CD14-positive monocyte (primary cell): ENCODE data around the gene CCN2. TPM values are rescaled to one million over a fixed set of nuclear protein-coding genes. Genes with fewer than 3 reads are reported as not detected.
A peak's percentile ranks its signal among the peaks of the same experiment; 100 is the strongest.
"Not testable (repeated sequence)": the region's sequence is repeated elsewhere in the genome, so short reads cannot be mapped to it uniquely, and the experiment has no call there.

Experiments used
- DNase-seq, 3 donors: peaks; one replicate each; pipeline ENCODE4 v3.0.0-alpha.2; 2011 to 2022
- H2AFZ ChIP-seq: 2 replicates; pipeline ENCODE4 v1.6.0; 2012; ENCODE audit warnings: mild to moderate bottlenecking, low read depth, low read length, inconsistent platforms; ENCODE audit not compliant: insufficient read depth, poor library complexity, severe bottlenecking
- H3K27ac ChIP-seq, 2 donors: 1 replicate in 1 of 2; 2 replicates in 1 of 2; pipeline ENCODE4 v1.5.1; 2012 to 2013; ENCODE audit warnings: low read length in 2 of 2, control low read depth in 1 of 2, inconsistent platforms in 1 of 2, low read depth in 1 of 2, mild to moderate bottlenecking in 1 of 2
- H3K27me3 ChIP-seq, 2 donors: one replicate each; pipeline versions ENCODE4 v1.6.0 to v1.6.1; 2011 to 2013; ENCODE audit warnings: low read length in 2 of 2; ENCODE audit not compliant: control insufficient read depth in 2 of 2, insufficient read depth in 2 of 2
- H3K36me3 ChIP-seq, 2 donors: replicated peaks in 1 of 2; 1 replicate in 1 of 2; 2 replicates in 1 of 2; pipeline versions ENCODE4 v1.5.1 to v1.6.1; 2012 to 2013; ENCODE audit warnings: low read length in 2 of 2, control low read depth in 1 of 2, inconsistent platforms in 1 of 2, mild to moderate bottlenecking in 1 of 2; ENCODE audit not compliant: insufficient read depth in 2 of 2, control insufficient read depth in 1 of 2
- H3K4me1 ChIP-seq, 2 donors: 1 replicate in 1 of 2; 2 replicates in 1 of 2; pipeline versions ENCODE4 v1.5.1 to v1.6.1; 2012 to 2013; ENCODE audit warnings: low read length in 2 of 2, control low read depth in 1 of 2, inconsistent platforms in 1 of 2, mild to moderate bottlenecking in 1 of 2, moderate library complexity in 1 of 2; ENCODE audit not compliant: insufficient read depth in 2 of 2, control insufficient read depth in 1 of 2
- H3K4me2 ChIP-seq: replicated peaks from 2 replicates; pipeline ENCODE3; 2012; ENCODE audit warnings: low read length, moderate library complexity, mild to moderate bottlenecking; ENCODE audit not compliant: poor library complexity, severe bottlenecking; ENCODE audit errors: extremely low read depth
- H3K4me3 ChIP-seq, 3 experiments: fragments of 200-600 bp in 1 of 3; sonication (generic) in 1 of 3; replicated peaks in 1 of 3; 1 replicate in 2 of 3; 2 replicates in 1 of 3; pipeline ENCODE4 v1.5.1; 2011 to 2013; ENCODE audit warnings: low read length in 3 of 3, mild to moderate bottlenecking in 3 of 3, control low read depth in 2 of 3, low read depth in 2 of 3, inconsistent platforms in 1 of 3, moderate library complexity in 1 of 3
- H3K79me2 ChIP-seq: 2 replicates; pipeline ENCODE4 v1.6.0; 2012; ENCODE audit warnings: mild to moderate bottlenecking, control low read depth, inconsistent platforms, low read length, moderate library complexity; ENCODE audit not compliant: insufficient read depth
- H3K9ac ChIP-seq: 2 replicates; pipeline ENCODE4 v1.6.0; 2017; ENCODE audit warnings: low read length, mild to moderate bottlenecking; ENCODE audit not compliant: insufficient read depth, poor library complexity, severe bottlenecking
- H3K9me3 ChIP-seq, 2 donors: replicated peaks in 1 of 2; 1 replicate in 1 of 2; 2 replicates in 1 of 2; pipeline versions ENCODE4 v1.5.1 to v1.6.1; 2012 to 2013; ENCODE audit warnings: low read length in 2 of 2, control low read depth in 1 of 2; ENCODE audit not compliant: control insufficient read depth in 1 of 2, insufficient read depth in 1 of 2
- H4K20me1 ChIP-seq: 2 replicates; pipeline ENCODE4 v1.6.0; 2012; ENCODE audit warnings: mild to moderate bottlenecking, low read length, control low read depth, moderate library complexity; ENCODE audit not compliant: insufficient read depth
- H3K27ac Mint-ChIP-seq, 7 donors: one replicate each; pipeline ENCODE4 v1.8.0; 2020; ENCODE audit warnings: mild to moderate bottlenecking in 7 of 7, mixed read lengths in 7 of 7, moderate library complexity in 6 of 7, inconsistent platforms in 2 of 7
- H3K27me3 Mint-ChIP-seq, 3 donors: one replicate each; pipeline ENCODE4 v1.8.0; 2021 to 2022; ENCODE audit warnings: low read depth in 3 of 3, mild to moderate bottlenecking in 3 of 3, mixed read lengths in 3 of 3, moderate library complexity in 3 of 3, inconsistent platforms in 1 of 3
- H3K36me3 Mint-ChIP-seq, 2 donors: one replicate each; pipeline ENCODE4 v1.8.0; 2020; ENCODE audit warnings: mixed read lengths in 2 of 2, inconsistent platforms in 1 of 2, mild to moderate bottlenecking in 1 of 2
- H3K4me1 Mint-ChIP-seq: one replicate; pipeline ENCODE4 v1.8.0; 2020; ENCODE audit warnings: mild to moderate bottlenecking, mixed read lengths
- H3K4me3 Mint-ChIP-seq, 2 donors: one replicate each; pipeline ENCODE4 v1.8.0; 2020; ENCODE audit warnings: mild to moderate bottlenecking in 2 of 2, mixed read lengths in 2 of 2, moderate library complexity in 1 of 2
- H3K9me3 Mint-ChIP-seq, 7 donors: one replicate each; pipeline ENCODE4 v1.8.0; 2020 to 2022; ENCODE audit warnings: mixed read lengths in 7 of 7, mild to moderate bottlenecking in 6 of 7, moderate library complexity in 6 of 7, inconsistent platforms in 2 of 7
- CTCF ChIP-seq: fragments of 200-600 bp; IDR thresholded peaks from one replicate; pipeline ENCODE4 v1.8.0; 2022; ENCODE audit warnings: antibody characterized with exemption, mild to moderate bottlenecking
- WGBS: methylation state at CpG from one replicate; pipeline ENCODE4 v1.1.5; 2013; ENCODE audit warnings: missing lambda C conversion rate; ENCODE audit not compliant: insufficient coverage; 5-methylcytosine and 5-hydroxymethylcytosine counted together
- intact Hi-C, 2 donors: fragments of 100-400 bp; cut with micrococcal nuclease; formaldehyde crosslinking; loops; one replicate each; pipeline versions ENCODE4 v1.15.0 to v1.15.1; 2023
- polyA plus RNA-seq, 3 donors: library from polyadenylated mRNA; depleted of rRNA in 1 of 3; unstranded in 2 of 3; stranded (reverse) in 1 of 3; fragments of 300-500 nt in 2 of 3; fragments of >200 nt in 1 of 3; fragmentation: Illumina TruSeq in 2 of 3; gene quantifications; 1 replicate in 2 of 3; 2 replicates in 1 of 3; pipeline ENCODE4 v1.2.3, GENCODE V29; 2012 to 2021

CCN2 gene
- polyA plus RNA-seq, 3 donors, result not detected

DNA sequence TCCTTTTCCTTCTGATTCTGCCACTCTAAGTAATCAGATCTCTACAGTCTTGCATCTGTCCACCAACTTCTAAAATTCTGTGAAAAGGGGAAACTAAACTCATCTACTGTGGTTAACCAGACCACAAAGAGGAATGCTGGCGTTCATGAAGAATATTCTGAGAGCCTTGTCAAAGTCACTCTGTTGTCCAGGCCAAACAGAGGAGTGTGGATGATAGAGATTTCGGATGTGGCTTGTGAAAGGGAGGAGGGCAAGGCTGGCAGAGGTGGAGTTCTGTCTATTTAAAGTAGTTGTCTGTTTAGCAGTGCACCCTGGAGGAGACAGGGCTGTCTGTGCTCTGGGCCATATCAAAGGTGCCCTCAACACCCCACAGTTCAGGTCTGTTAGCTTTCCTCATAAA is 33.9 kb downstream of the CCN2 start:
- no peaks in the 10 kb centered on the region for H3K79me2 ChIP-seq
- no peak overlapping the region for H2AFZ ChIP-seq
- no peaks in the 10 kb centered on the region for H3K4me1 ChIP-seq
- peaks cover 18 to 36% of the 10 kb centered on the region in 2 donors for H3K27me3 ChIP-seq
- DNase-seq, result no peak
- H3K27ac ChIP-seq, result no peak overlapping the region
- H3K4me3 ChIP-seq, result no peak overlapping the region
- no peaks in the 10 kb centered on the region for H3K36me3 ChIP-seq
- peaks cover 2 to 5% of the 10 kb centered on the region in 2 donors for H3K9me3 ChIP-seq
- Mint-ChIP-seq H3K36me3 (no peaks in the 10 kb centered on the region), H3K9me3 (peaks cover 4 to 28% (median 17%) of the 10 kb centered on the region in 7 donors), H3K4me1 (peaks cover 5% of the 10 kb centered on the region), H3K4me3 (no peak overlapping the region), H3K27me3 (peaks cover 18 to 44% (median 29%) of the 10 kb centered on the region in 3 donors), H3K27ac (no peak overlapping the region)
- H3K9ac ChIP-seq, result no peak overlapping the region
- H4K20me1 ChIP-seq, result no peaks in the 10 kb centered on the region
- H3K4me2 ChIP-seq, result no peak overlapping the region
- WGBS, result 0% methylated on average over 2 of the region's 2 CpGs
- TF ChIP-seq CTCF, result no peak
- intact Hi-C loops, result no loop called here

DNA sequence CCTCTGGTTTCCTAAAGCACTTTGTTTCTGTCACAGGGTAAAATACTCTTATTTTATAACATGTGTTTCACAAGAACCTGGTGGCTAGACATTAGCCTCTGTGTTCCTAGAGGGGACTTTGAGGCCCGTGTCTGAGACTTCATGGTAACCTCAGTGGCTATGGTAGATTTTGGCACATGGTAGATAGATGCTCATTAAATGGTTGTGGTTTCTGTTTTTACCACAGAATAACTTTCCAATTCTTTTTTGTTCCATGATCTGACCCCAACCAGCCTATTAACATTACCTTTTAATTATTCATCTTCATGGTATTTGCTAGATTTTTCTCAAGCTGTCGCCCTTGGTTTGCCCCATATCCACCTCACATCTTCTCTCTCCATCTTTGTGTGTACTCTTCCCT is 34.3 kb downstream of the CCN2 start:
- Histone ChIP-seq H2AFZ (no peak overlapping the region), H3K27me3 (peaks cover 20 to 38% of the 10 kb centered on the region in 2 donors), H3K4me3 (no peak overlapping the region), H3K36me3 (no peaks in the 10 kb centered on the region), H4K20me1 (no peaks in the 10 kb centered on the region), H3K9ac (no peak overlapping the region), H3K4me1 (no peaks in the 10 kb centered on the region), H3K79me2 (no peaks in the 10 kb centered on the region), H3K9me3 (peaks cover 0 to 5% of the 10 kb centered on the region in 2 donors), H3K27ac (no peak overlapping the region), H3K4me2 (no peak overlapping the region)
- H3K27me3 Mint-ChIP-seq, result peaks cover 18 to 47% (median 33%) of the 10 kb centered on the region in 3 donors
- TF ChIP-seq CTCF, result no peak
- no peak overlapping the region for H3K4me3 Mint-ChIP-seq
- H3K4me1 Mint-ChIP-seq, result peaks cover 5% of the 10 kb centered on the region
- DNase-seq, result no peak
- no peaks in the 10 kb centered on the region for H3K36me3 Mint-ChIP-seq
- peaks cover 4 to 23% (median 17%) of the 10 kb centered on the region in 7 donors for H3K9me3 Mint-ChIP-seq
- no peak overlapping the region for H3K27ac Mint-ChIP-seq
- intact Hi-C loops, result no loop called here
- WGBS, result 50% methylated on average over 1 of the region's 2 CpGs

DNA sequence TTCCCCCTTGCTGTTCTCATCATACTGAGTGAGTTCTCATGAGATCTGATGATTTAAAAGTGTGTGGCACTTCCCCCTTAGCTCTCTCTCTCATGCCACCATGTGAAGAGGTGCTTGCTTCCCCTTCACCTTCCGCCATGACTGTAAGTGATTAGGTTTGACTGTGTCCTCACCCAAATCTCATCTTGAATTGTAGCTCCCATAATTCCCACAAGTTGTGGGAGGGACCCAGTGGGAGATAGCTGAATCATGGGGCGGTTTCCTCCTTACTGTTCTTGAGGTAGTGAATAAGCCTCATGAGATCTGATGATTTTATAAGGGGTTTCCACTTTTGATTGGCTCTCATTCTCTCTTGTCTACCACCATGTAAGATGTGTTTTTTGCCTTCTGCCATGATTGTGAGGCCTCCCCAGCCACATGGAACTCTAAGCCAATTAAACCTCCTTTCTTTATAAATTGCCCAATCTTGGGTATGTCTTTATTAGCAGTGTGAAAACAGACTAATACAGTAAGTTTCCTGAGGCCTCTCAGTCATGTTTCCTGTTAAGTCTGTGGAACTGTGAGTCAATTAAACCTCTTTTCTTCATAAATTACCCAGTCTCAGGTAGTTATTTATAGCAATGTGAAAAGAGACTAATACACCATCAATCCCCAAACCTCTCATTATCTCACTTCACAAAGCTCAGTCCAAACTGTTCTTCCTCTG is 34.9 kb downstream of the CCN2 start:
- no CpG with 5 or more reads among the region's 2 CpGs for WGBS
- Mint-ChIP-seq H3K9me3 (peaks cover 1 to 17% (median 12%) of the 10 kb centered on the region in 7 donors), H3K4me3 (peak overlapping the region in 1 of 2 donors; percentile 41), H3K27me3 (peaks cover 18 to 47% (median 36%) of the 10 kb centered on the region in 3 donors)
- DNase-seq, H3K36me3 Mint-ChIP-seq, H3K4me1 ChIP-seq, H3K4me1 Mint-ChIP-seq, H3K36me3 ChIP-seq, H3K4me3 ChIP-seq, H2AFZ ChIP-seq, H3K27ac ChIP-seq, H3K79me2 ChIP-seq, H3K9ac ChIP-seq, intact Hi-C loops, H4K20me1 ChIP-seq, H3K9me3 ChIP-seq, H3K4me2 ChIP-seq, H3K27ac Mint-ChIP-seq: not testable (repeated sequence)
- peaks cover 26 to 40% of the 10 kb centered on the region in 2 donors for H3K27me3 ChIP-seq
